ENCODE data around the gene TENT4A.

The TENT4A gene

GRCh38 chr5:6686501-6686900, 26.7 kb upstream of the TENT4A start:
- Mint-ChIP-seq H3K36me3 (no peaks in the 10 kb centered on the region), H3K27ac (no peak overlapping the region), H3K4me3 (no peak overlapping the region)

GRCh38 chr5:6686915-6687409, 26.3 kb upstream of the TENT4A start:
- H3K4me1 Mint-ChIP-seq = no peaks in the 10 kb centered on the region
- no peaks in the 10 kb centered on the region for H3K36me3 Mint-ChIP-seq
- H3K27ac Mint-ChIP-seq = no peak overlapping the region
- H3K27me3 Mint-ChIP-seq = peaks cover 68% of the 10 kb centered on the region
- ATAC-seq = no peak
- peaks cover 3% of the 10 kb centered on the region for H3K9me3 Mint-ChIP-seq
- H3K4me3 Mint-ChIP-seq = no peak overlapping the region

More at GRCh38 chr5:6686501-6686900, 26.7 kb upstream of the TENT4A start:
- no peak for ATAC-seq
- peaks cover 6% of the 10 kb centered on the region for H3K9me3 Mint-ChIP-seq
- H3K4me1 Mint-ChIP-seq = no peaks in the 10 kb centered on the region
- peaks cover 73% of the 10 kb centered on the region for H3K27me3 Mint-ChIP-seq

- no peak for ATAC-seq
- H3K36me3 Mint-ChIP-seq = no peaks in the 10 kb centered on the region
Measured at GRCh38 chr5:6687505-6687904, 25.7 kb upstream of the TENT4A start.

GRCh38 chr5:6692906-6693305, 20.3 kb upstream of the TENT4A start:
- peaks cover 39% of the 10 kb centered on the region for H3K27me3 Mint-ChIP-seq
- no peaks in the 10 kb centered on the region for H3K4me1 Mint-ChIP-seq
- no peaks in the 10 kb centered on the region for H3K36me3 Mint-ChIP-seq
- H3K9me3 Mint-ChIP-seq = no peaks in the 10 kb centered on the region
- no peak overlapping the region for H3K27ac Mint-ChIP-seq
- ATAC-seq = no peak
- no peak overlapping the region for H3K4me3 Mint-ChIP-seq

More at GRCh38 chr5:6687505-6687904, 25.7 kb upstream of the TENT4A start:
- no peak overlapping the region for H3K4me3 Mint-ChIP-seq
- no peaks in the 10 kb centered on the region for H3K4me1 Mint-ChIP-seq
- H3K9me3 Mint-ChIP-seq = peaks cover 3% of the 10 kb centered on the region
- H3K27ac Mint-ChIP-seq = no peak overlapping the region
- peaks cover 63% of the 10 kb centered on the region for H3K27me3 Mint-ChIP-seq

GRCh38 chr5:6698696-6699095, 14.5 kb upstream of the TENT4A start:
- no peak overlapping the region for H3K27ac Mint-ChIP-seq
- peaks cover 51% of the 10 kb centered on the region for H3K27me3 Mint-ChIP-seq
- no peaks in the 10 kb centered on the region for H3K9me3 Mint-ChIP-seq
- no peak overlapping the region for H3K4me3 Mint-ChIP-seq
- H3K36me3 Mint-ChIP-seq = no peaks in the 10 kb centered on the region
- ATAC-seq = no peak
- H3K4me1 Mint-ChIP-seq = no peaks in the 10 kb centered on the region

GRCh38 chr5:6699357-6699756, 13.9 kb upstream of the TENT4A start:
- Mint-ChIP-seq H3K27me3 (peaks cover 51% of the 10 kb centered on the region), H3K4me3 (no peak overlapping the region), H3K4me1 (no peaks in the 10 kb centered on the region), H3K27ac (no peak overlapping the region), H3K36me3 (no peaks in the 10 kb centered on the region), H3K9me3 (no peaks in the 10 kb centered on the region)
- no peak for ATAC-seq

- Mint-ChIP-seq H3K36me3 (no peaks in the 10 kb centered on the region), H3K4me3 (no peak overlapping the region), H3K4me1 (peaks cover 7% of the 10 kb centered on the region), H3K9me3 (no peaks in the 10 kb centered on the region), H3K27me3 (peaks cover 51% of the 10 kb centered on the region), H3K27ac (no peak overlapping the region)
- ATAC-seq = no peak
Measured at GRCh38 chr5:6700074-6700684, 13.1 kb upstream of the TENT4A start.

GRCh38 chr5:6700685-6701355, 12.4 kb upstream of the TENT4A start:
- Mint-ChIP-seq H3K36me3 (no peaks in the 10 kb centered on the region), H3K4me3 (no peak overlapping the region), H3K4me1 (peaks cover 11% of the 10 kb centered on the region), H3K27ac (no peak overlapping the region), H3K27me3 (peaks cover 51% of the 10 kb centered on the region), H3K9me3 (no peaks in the 10 kb centered on the region)
- no peak for ATAC-seq

GRCh38 chr5:6701491-6701890, 11.7 kb upstream of the TENT4A start:
- Mint-ChIP-seq H3K4me1 (peaks cover 11% of the 10 kb centered on the region), H3K9me3 (no peaks in the 10 kb centered on the region), H3K4me3 (no peak overlapping the region), H3K27me3 (peaks cover 50% of the 10 kb centered on the region), H3K36me3 (no peaks in the 10 kb centered on the region), H3K27ac (no peak overlapping the region)
- no peak for ATAC-seq

- Mint-ChIP-seq H3K9me3 (no peaks in the 10 kb centered on the region), H3K4me3 (no peak overlapping the region), H3K4me1 (peaks cover 11% of the 10 kb centered on the region)
Measured at GRCh38 chr5:6702633-6703032, 10.6 kb upstream of the TENT4A start.

GRCh38 chr5:6703806-6704205, 9.4 kb upstream of the TENT4A start:
- Mint-ChIP-seq H3K4me3 (no peak overlapping the region), H3K4me1 (peaks cover 11% of the 10 kb centered on the region), H3K9me3 (no peaks in the 10 kb centered on the region), H3K27me3 (peaks cover 33% of the 10 kb centered on the region), H3K36me3 (no peaks in the 10 kb centered on the region), H3K27ac (no peak overlapping the region)
- no peak for ATAC-seq

More at GRCh38 chr5:6702633-6703032, 10.6 kb upstream of the TENT4A start:
- Mint-ChIP-seq H3K27ac (no peak overlapping the region), H3K36me3 (no peaks in the 10 kb centered on the region), H3K27me3 (peaks cover 39% of the 10 kb centered on the region)
- ATAC-seq = no peak

GRCh38 chr5:6704361-6704851, 8.8 kb upstream of the TENT4A start:
- Mint-ChIP-seq H3K4me3 (no peak overlapping the region), H3K4me1 (peaks cover 11% of the 10 kb centered on the region), H3K27me3 (peaks cover 27% of the 10 kb centered on the region), H3K27ac (peak overlapping the region; percentile 87), H3K9me3 (no peaks in the 10 kb centered on the region), H3K36me3 (no peaks in the 10 kb centered on the region)
- ATAC-seq = no peak

GRCh38 chr5:6705088-6705487, 8.1 kb upstream of the TENT4A start:
- H3K4me3 Mint-ChIP-seq = peak overlapping the region; percentile 58
- peak; percentile 91 for ATAC-seq
- H3K27ac Mint-ChIP-seq = peak overlapping the region; percentile 87
- peaks cover 20% of the 10 kb centered on the region for H3K27me3 Mint-ChIP-seq
- no peaks in the 10 kb centered on the region for H3K36me3 Mint-ChIP-seq
- no peaks in the 10 kb centered on the region for H3K9me3 Mint-ChIP-seq
- H3K4me1 Mint-ChIP-seq = peaks cover 11% of the 10 kb centered on the region

GRCh38 chr5:6705959-6706358, 7.3 kb upstream of the TENT4A start:
- Mint-ChIP-seq H3K4me3 (no peak overlapping the region), H3K9me3 (no peaks in the 10 kb centered on the region), H3K36me3 (no peaks in the 10 kb centered on the region), H3K4me1 (peaks cover 11% of the 10 kb centered on the region), H3K27me3 (peaks cover 11% of the 10 kb centered on the region), H3K27ac (peak overlapping the region; percentile 87)
- no peak for ATAC-seq

- Mint-ChIP-seq H3K4me1 (peaks cover 22% of the 10 kb centered on the region), H3K27me3 (no peaks in the 10 kb centered on the region), H3K27ac (no peak overlapping the region), H3K4me3 (no peak overlapping the region), H3K36me3 (no peaks in the 10 kb centered on the region), H3K9me3 (no peaks in the 10 kb centered on the region)
- ATAC-seq = no peak
Measured at GRCh38 chr5:6707852-6708251, 5.4 kb upstream of the TENT4A start.

- no peaks in the 10 kb centered on the region for H3K36me3 Mint-ChIP-seq
- no peaks in the 10 kb centered on the region for H3K27me3 Mint-ChIP-seq
- peaks cover 22% of the 10 kb centered on the region for H3K4me1 Mint-ChIP-seq
- no peaks in the 10 kb centered on the region for H3K9me3 Mint-ChIP-seq
- no peak overlapping the region for H3K27ac Mint-ChIP-seq
- no peak overlapping the region for H3K4me3 Mint-ChIP-seq
- no peak for ATAC-seq
Measured at GRCh38 chr5:6708814-6709213, 4.4 kb upstream of the TENT4A start.

Measured in stimulated activated memory B cell treated with anti-CD40 and anti-IgM and Interleukin-4, amounts not matched to agents 10 μg/mL and 1 μg/mL and 100 μg/mL, for 72 hours (primary cell).